Measurements from ENCODE around the gene NEK5.
"Not testable (repeated sequence)": the region's sequence is repeated elsewhere in the genome, so short reads cannot be mapped to it uniquely, and the experiment has no call there.

GRCh38 chr13:52030401-52030800 lies 98.5 kb downstream of the NEK5 start:
- not testable (repeated sequence) for TF ChIP-seq EZH2 (IDR thresholded peaks at IDR 0.05; ENCODE audit: insufficient read depth, poor library complexity, severe bottlenecking); EZH2phosphoT487 (IDR thresholded peaks at IDR 0.05; ENCODE audit: insufficient read depth, low read depth)

Measured in GM23248 (cell line).